ENCODE measurements around the gene GREM2.
A peak's percentile ranks its signal among the peaks of the same experiment; 100 is the strongest.

GREM2 gene

DNA sequence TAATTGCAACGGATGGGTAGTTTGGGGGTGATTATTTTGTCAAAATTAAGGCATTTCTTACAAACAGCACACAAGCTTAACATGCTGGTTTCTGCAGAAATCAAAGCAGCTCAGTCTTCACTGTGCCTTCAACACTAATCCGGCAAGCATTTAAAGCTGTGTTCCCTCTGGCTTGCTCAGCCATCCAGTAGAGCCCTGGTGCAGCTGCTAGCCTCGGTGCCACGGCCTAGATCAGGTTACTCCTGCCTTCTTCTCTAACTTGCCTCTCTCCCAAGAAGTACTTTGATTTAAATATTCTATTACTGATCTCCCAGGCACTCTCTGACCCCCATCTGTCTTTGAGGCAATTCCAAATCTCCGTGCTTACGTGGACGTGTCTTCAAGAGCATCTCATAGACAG, 85.6 kb downstream of the GREM2 start:
- no peaks in the 10 kb centered on the region for H3K27me3 Mint-ChIP-seq (ENCODE audit: low read depth, poor library complexity)
- peak; percentile 46 for DNase-seq
- TF ChIP-seq, protein P1, sequence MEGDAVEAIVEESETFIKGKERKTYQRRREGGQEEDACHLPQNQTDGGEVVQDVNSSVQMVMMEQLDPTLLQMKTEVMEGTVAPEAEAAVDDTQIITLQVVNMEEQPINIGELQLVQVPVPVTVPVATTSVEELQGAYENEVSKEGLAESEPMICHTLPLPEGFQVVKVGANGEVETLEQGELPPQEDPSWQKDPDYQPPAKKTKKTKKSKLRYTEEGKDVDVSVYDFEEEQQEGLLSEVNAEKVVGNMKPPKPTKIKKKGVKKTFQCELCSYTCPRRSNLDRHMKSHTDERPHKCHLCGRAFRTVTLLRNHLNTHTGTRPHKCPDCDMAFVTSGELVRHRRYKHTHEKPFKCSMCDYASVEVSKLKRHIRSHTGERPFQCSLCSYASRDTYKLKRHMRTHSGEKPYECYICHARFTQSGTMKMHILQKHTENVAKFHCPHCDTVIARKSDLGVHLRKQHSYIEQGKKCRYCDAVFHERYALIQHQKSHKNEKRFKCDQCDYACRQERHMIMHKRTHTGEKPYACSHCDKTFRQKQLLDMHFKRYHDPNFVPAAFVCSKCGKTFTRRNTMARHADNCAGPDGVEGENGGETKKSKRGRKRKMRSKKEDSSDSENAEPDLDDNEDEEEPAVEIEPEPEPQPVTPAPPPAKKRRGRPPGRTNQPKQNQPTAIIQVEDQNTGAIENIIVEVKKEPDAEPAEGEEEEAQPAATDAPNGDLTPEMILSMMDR (IDR thresholded peaks at IDR 0.05): no peak
- H3K36me3 Mint-ChIP-seq (ENCODE audit: low read depth): no peaks in the 10 kb centered on the region
- H3K9me3 Mint-ChIP-seq: no peaks in the 10 kb centered on the region
- H3K4me1 Mint-ChIP-seq: peaks cover 44% of the 10 kb centered on the region
- peak overlapping the region; percentile 64 for H3K27ac Mint-ChIP-seq
- peak overlapping the region; percentile 37 for H3K4me3 Mint-ChIP-seq

DNA sequence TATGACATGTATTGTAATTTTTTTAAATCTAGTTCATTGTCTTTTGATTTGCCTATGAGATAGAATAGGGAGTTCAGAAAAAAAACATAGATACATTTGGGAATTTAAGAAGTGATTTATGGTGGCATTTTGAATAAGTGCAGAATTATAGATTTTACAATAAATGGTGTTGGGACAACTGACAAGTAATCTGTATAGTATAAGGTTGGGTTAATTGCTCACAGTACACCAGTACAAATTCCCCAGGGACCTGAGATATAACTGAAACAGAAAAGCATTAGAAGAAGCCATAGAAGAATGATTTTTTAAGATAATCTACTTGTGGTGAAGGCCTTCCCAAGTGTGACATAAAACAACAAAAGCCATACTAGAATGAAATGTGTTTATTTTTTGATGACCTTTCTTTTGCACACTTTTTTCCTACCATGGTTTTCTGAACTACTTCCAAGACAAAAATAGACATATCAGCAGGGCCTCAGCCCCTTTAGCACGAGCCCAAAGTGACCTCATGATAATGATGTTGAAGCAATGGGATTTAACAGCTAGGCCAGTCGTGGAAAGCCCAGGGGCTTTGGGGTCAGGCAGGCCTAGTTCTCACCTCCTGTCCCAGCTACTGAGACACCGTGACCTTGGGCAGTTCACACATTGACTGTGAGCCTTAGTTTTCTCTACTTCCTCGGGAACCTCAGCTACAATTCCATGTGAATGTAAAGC, 87.4 kb downstream of the GREM2 start:
- Mint-ChIP-seq H3K9me3 (no peaks in the 10 kb centered on the region), H3K4me1 (peaks cover 44% of the 10 kb centered on the region), H3K36me3 (ENCODE audit: low read depth) (no peaks in the 10 kb centered on the region), H3K27me3 (ENCODE audit: low read depth, poor library complexity) (no peaks in the 10 kb centered on the region), H3K4me3 (no peak overlapping the region), H3K27ac (no peak overlapping the region)
- no peak for DNase-seq
- TF ChIP-seq, protein P1 (IDR thresholded peaks at IDR 0.05): no peak

DNA sequence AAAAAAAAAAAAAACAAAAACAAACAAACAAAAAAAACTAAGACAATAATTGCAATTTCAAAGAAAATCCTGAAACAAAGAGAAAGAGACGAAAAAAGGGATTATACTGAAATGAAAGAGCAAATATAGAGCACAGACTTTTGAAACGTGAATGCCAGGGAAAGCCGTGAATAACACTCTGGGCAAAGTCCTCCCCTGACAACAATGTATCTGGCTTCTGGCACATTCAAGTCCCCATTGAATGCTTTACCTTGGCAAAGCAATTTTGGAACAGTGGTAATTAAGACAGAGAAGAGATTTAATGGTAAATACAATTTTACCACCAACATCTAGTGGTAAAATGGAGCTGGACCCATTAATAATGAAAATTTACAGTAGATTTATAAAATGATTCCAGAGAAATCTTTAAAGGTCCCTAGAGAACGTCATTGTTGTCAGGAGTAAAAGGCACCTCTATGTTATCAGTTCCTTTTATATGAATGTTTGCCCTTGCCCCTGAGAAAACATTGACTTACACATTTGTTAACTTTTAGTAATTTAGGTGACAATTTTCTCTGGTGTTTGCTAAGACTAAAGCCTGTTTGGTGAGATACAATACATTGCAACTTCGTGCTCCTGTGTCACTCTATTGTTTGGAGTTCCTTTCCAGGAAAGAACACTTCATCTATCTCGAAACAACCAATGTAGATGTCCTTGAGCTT, 89.7 kb downstream of the GREM2 start:
- H3K4me3 Mint-ChIP-seq: no peak overlapping the region
- peaks cover 30% of the 10 kb centered on the region for H3K4me1 Mint-ChIP-seq
- peak overlapping the region; percentile 57 for H3K27ac Mint-ChIP-seq
- H3K9me3 Mint-ChIP-seq: no peaks in the 10 kb centered on the region
- TF ChIP-seq, protein P1 (IDR thresholded peaks at IDR 0.05): no peak
- DNase-seq: no peak
- no peaks in the 10 kb centered on the region for H3K27me3 Mint-ChIP-seq (ENCODE audit: low read depth, poor library complexity)
- no peaks in the 10 kb centered on the region for H3K36me3 Mint-ChIP-seq (ENCODE audit: low read depth)

DNA sequence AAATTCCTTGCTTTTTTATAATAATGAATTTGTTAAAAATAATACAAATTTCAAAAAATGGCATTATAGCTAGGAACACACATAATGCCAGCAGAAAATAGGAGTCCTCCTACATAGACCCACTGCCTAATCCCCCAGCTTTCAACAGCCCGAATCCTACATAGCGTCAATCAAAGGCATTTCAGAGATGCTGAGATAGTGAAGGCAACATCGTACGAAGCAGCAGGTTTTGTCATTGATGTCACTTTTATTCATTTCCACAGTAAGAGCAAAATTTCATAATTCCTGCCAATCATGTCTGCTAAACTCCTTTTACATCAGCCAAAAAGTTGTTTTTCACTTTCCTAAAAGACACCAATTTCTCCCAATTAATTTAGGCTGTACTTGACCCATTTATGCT, 94.1 kb downstream of the GREM2 start:
- Mint-ChIP-seq H3K36me3 (ENCODE audit: low read depth) (no peaks in the 10 kb centered on the region), H3K27me3 (ENCODE audit: low read depth, poor library complexity) (no peaks in the 10 kb centered on the region), H3K27ac (no peak overlapping the region), H3K4me3 (no peak overlapping the region), H3K9me3 (no peaks in the 10 kb centered on the region), H3K4me1 (no peaks in the 10 kb centered on the region)
- DNase-seq: no peak
- TF ChIP-seq, protein P1 (IDR thresholded peaks at IDR 0.05): no peak

DNA sequence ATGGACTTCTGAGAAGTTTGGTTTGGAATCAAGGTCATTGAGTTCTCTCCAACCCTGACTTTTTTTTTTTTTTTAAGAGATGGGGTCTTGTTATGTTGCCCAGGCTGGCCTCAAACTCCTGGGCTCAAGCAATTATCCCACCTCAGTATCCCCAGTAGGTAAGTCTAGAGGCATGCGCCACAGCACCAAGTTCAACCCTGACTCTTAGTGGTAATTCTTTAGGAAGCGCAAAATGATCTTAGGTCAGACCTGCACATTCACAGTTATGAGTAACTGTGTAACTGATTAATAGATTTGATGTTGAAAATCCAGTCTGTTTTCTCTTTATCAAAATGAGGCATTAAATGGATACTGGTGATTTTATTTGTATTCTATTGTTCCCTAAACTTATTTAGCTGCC, 95.9 kb downstream of the GREM2 start:
- H3K27me3 Mint-ChIP-seq (ENCODE audit: low read depth, poor library complexity): peaks cover 3% of the 10 kb centered on the region
- no peaks in the 10 kb centered on the region for H3K36me3 Mint-ChIP-seq (ENCODE audit: low read depth)
- H3K27ac Mint-ChIP-seq: no peak overlapping the region
- no peaks in the 10 kb centered on the region for H3K9me3 Mint-ChIP-seq
- H3K4me1 Mint-ChIP-seq: no peaks in the 10 kb centered on the region
- no peak for DNase-seq
- TF ChIP-seq, protein P1 (IDR thresholded peaks at IDR 0.05): no peak
- H3K4me3 Mint-ChIP-seq: no peak overlapping the region

DNA sequence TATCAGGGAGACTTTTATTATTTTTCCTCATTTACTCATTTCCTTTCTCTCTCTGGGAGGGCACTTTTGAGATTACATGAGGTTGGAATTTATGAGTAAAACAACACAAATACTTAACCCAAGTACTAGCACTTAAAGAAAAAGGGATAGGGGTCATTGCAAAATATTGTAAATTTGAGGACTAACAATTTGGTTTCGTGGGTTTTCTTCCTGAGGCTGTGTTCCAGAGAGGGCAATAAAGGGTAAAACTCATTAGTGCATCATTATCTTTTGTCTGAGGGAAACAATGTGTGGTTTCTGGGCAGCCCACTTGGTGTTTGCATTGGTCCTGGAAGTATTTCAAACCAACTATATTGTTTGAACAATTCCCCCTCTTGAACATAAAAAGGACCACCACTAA, 96.5 kb downstream of the GREM2 start:
- H3K36me3 Mint-ChIP-seq (ENCODE audit: low read depth): no peaks in the 10 kb centered on the region
- H3K27me3 Mint-ChIP-seq (ENCODE audit: low read depth, poor library complexity): peaks cover 3% of the 10 kb centered on the region
- no peak overlapping the region for H3K4me3 Mint-ChIP-seq
- TF ChIP-seq, protein P1 (IDR thresholded peaks at IDR 0.05): no peak
- H3K4me1 Mint-ChIP-seq: no peaks in the 10 kb centered on the region
- H3K27ac Mint-ChIP-seq: no peak overlapping the region
- no peak for DNase-seq
- no peaks in the 10 kb centered on the region for H3K9me3 Mint-ChIP-seq

All from nephron progenitor cell (in vitro differentiated cells).